ENCODE data around the gene ADAM10. TPM values are rescaled to one million over a fixed set of nuclear protein-coding genes. Genes with fewer than 3 reads are reported as not detected.
A peak's percentile ranks its signal among the peaks of the same experiment; 100 is the strongest.
"Not testable (repeated sequence)": the region's sequence is repeated elsewhere in the genome, so short reads cannot be mapped to it uniquely, and the experiment has no call there.

The ADAM10 gene
- total RNA-seq (2014; rRNA removed; shearing (Covaris generic)): 62.8 and 107 TPM in 2 replicates

GRCh38 chr15:58749532-58750337, at the start of gene ADAM10:
Gene ADAM10 (minus strand): TSS chr15:58749707. CDS start chr15:58749534, 173 bp downstream.
- DNase-seq (ENCODE audit: low read depth): peak; percentile 98

- DNase-seq (ENCODE audit: low read depth): no peak
Measured at GRCh38 chr15:58797505-58797904, 48.0 kb upstream of the ADAM10 start.

- DNase-seq (ENCODE audit: low read depth): no peak
Measured at GRCh38 chr15:58795825-58796224, 46.3 kb upstream of the ADAM10 start.

GRCh38 chr15:58793862-58794261, 44.4 kb upstream of the ADAM10 start:
- DNase-seq (ENCODE audit: low read depth): no peak

GRCh38 chr15:58788056-58788710, 38.7 kb upstream of the ADAM10 start:
- DNase-seq (ENCODE audit: low read depth): no peak

GRCh38 chr15:58785355-58785754, 35.8 kb upstream of the ADAM10 start:
- no peak for DNase-seq (ENCODE audit: low read depth)

- DNase-seq (ENCODE audit: low read depth): no peak
Measured at GRCh38 chr15:58779554-58779953, 30.0 kb upstream of the ADAM10 start.

GRCh38 chr15:58777107-58777506, 27.6 kb upstream of the ADAM10 start:
- no peak for DNase-seq (ENCODE audit: low read depth)

GRCh38 chr15:58775402-58775801, 25.9 kb upstream of the ADAM10 start:
- DNase-seq (ENCODE audit: low read depth): no peak

GRCh38 chr15:58773024-58773423, 23.5 kb upstream of the ADAM10 start:
- DNase-seq (ENCODE audit: low read depth): no peak

GRCh38 chr15:58771621-58772250, 22.2 kb upstream of the ADAM10 start:
- DNase-seq (ENCODE audit: low read depth): peak; percentile 47

- peak; percentile 97 for DNase-seq (ENCODE audit: low read depth)
Measured at GRCh38 chr15:58770857-58771620, 21.5 kb upstream of the ADAM10 start, which contains the start of gene MINDY2. Gene MINDY2 (plus strand): TSS chr15:58771302. CDS start chr15:58771396, 94 bp downstream.

- DNase-seq (ENCODE audit: low read depth): peak; percentile 78
Measured at GRCh38 chr15:58770519-58770856, 21.0 kb upstream of the ADAM10 start.

GRCh38 chr15:58768601-58769004, 19.1 kb upstream of the ADAM10 start:
- DNase-seq (ENCODE audit: low read depth): not testable (repeated sequence)

- no peak for DNase-seq (ENCODE audit: low read depth)
Measured at GRCh38 chr15:58766290-58766689, 16.8 kb upstream of the ADAM10 start.

GRCh38 chr15:58764468-58764867, 15.0 kb upstream of the ADAM10 start:
- no peak for DNase-seq (ENCODE audit: low read depth)

GRCh38 chr15:58762731-58763130, 13.2 kb upstream of the ADAM10 start:
- DNase-seq (ENCODE audit: low read depth): no peak

- no peak for DNase-seq (ENCODE audit: low read depth)
Measured at GRCh38 chr15:58762285-58762684, 12.8 kb upstream of the ADAM10 start.

GRCh38 chr15:58761010-58761388, 11.5 kb upstream of the ADAM10 start:
- no peak for DNase-seq (ENCODE audit: low read depth)

- DNase-seq (ENCODE audit: low read depth): no peak
Measured at GRCh38 chr15:58760385-58761009, 11.0 kb upstream of the ADAM10 start.

- peak; percentile 47 for DNase-seq (ENCODE audit: low read depth)
Measured at GRCh38 chr15:58758141-58758540, 8.6 kb upstream of the ADAM10 start.

Measured in M059J (cell line).